Stimulated activated CD8-positive, alpha-beta memory T cell treated with anti-CD3 and anti-CD28 coated beads, Interleukin-4, amount 100 ng/mL, for 48 hours (primary cell): Measurements from ENCODE around the gene SLC43A1.

Experiments used
- DNase-seq: peaks from one replicate; pipeline ENCODE4 v3.0.0-alpha.2; 2020

SLC43A1 gene

DNA sequence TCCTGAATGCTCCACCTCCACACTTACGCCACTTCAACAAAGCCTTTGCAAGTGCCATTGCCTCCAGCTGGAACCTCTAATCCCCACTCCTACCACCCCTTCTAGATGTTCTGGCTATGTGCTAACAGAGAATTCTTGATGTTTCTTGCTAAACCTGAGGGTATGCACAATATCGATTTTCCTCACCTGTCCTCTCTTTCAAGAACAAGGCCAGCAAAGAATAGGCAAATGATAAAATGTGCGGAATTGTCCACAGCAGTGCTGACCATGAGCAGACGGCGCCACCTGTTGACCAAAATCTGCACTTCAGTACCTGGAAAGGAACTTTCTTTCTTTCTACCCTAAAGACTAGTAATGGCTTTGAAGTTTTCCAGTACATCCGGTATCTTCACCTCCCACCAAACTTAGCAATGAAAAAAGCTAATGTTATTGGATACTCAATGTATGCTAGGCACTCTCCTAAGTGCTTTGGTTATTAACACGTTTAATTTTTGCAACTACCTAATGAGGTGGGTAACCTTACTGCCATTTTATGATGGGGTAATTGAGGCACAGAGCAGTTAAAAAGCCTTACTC, 11.6 kb upstream of the SLC43A1 start:
- peak; percentile 91 for DNase-seq

DNA sequence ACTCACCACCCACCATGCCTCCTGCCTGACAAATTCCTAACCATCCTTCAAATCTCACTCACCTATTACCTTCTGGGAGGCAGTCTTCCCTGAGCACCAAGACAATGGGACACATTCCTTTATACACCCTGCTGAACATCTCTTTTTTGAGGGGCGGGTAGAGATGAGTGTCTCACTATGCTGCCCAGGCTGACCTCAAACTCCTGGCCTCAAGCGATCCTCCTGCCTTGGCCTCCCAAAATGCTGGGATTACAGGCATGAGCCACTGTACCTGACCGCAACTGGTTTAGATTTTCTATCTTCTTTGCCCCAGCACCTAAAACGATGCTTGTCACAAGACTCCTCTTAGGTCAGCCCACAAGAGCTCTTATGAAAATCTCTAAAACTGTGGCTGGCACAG, 7.9 kb upstream of the SLC43A1 start:
- DNase-seq: no peak

- DNase-seq: no peak
Measured at GRCh38 chr11:57521116-57521515, 5.6 kb upstream of the SLC43A1 start.

GRCh38 chr11:57516061-57516443, 550 bp upstream of the SLC43A1 start:
- no peak for DNase-seq

GRCh38 chr11:57514538-57515331, 767 bp downstream of the SLC43A1 start:
- peak; percentile 73 for DNase-seq

- DNase-seq: peak; percentile 54
Measured at GRCh38 chr11:57513911-57514537, 1.5 kb downstream of the SLC43A1 start.

DNA sequence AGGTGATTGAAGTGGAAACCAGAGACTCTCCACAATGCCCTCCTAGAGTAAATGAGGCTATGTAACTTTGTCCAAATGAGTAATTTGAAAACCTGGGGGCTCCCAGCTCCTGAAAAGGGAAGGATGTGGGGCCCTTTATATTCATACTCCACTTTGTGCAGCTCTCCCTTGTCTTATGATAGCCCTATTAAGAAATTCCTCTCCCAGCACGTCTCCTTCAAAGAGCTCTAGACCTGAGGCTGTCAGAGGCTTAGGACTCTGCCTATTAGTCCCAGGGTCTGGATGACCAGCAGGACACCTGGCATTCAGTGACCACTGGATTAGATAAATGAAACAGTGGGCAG, 2.1 kb downstream of the SLC43A1 start:
- DNase-seq: no peak

GRCh38 chr11:57512646-57513451, 2.7 kb downstream of the SLC43A1 start:
- no peak for DNase-seq

DNA sequence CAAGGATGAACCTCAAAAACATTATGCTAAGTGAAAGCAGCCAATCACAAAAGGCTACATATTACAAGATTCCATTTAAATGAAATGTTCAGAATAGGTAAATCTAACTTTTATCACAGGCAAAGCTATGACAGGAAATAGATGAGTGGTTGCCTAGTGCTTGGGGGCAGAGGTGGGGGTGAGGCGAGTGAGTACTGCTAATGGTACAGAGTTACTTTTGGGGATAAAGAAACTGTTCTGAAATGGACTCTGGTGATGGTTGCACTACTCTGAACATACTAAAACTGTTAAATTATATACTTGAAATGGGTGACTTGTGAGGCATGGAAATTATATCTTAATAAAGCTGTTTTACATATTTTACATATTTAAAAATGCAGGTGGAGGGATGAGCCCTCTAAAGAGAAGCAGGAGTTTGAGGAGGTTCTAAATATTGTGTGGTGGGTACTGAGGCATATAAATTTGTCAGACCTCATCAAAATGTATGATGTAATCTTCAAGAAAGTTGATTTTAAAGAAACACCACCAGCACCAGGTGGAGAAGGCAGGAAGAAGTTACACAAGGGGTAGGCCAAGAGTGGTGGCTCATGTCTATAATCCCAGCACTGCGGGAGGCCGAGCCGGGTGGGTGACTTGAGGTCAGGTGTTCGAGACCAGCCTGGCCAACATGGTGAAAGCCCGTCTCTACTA, 3.6 kb downstream of the SLC43A1 start:
- no peak for DNase-seq

- DNase-seq: no peak
Measured at GRCh38 chr11:57508341-57509170, 6.9 kb downstream of the SLC43A1 start.

DNA sequence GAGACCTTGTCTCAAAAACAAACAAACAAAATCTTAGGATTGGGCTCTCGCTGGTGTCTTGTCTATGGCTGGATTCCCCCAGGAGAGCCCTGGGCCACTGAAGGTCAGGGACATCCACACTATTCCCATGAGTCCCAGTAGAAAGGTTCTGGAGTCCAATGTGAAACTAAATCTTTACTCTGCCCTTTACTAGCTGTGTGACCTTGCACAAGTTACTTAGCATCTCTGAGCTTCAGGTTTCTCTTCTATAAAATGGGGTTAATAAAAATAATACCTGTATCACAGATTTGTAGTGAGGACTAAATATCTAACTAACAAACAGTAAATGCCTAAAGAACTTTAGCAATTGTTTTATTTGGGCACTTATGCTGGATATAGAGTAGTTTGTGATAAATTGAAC, 9.0 kb downstream of the SLC43A1 start:
- DNase-seq: no peak

GRCh38 chr11:57504511-57504910, 11.0 kb downstream of the SLC43A1 start:
- DNase-seq: no peak

GRCh38 chr11:57502870-57503269, 12.6 kb downstream of the SLC43A1 start:
- no peak for DNase-seq

DNA sequence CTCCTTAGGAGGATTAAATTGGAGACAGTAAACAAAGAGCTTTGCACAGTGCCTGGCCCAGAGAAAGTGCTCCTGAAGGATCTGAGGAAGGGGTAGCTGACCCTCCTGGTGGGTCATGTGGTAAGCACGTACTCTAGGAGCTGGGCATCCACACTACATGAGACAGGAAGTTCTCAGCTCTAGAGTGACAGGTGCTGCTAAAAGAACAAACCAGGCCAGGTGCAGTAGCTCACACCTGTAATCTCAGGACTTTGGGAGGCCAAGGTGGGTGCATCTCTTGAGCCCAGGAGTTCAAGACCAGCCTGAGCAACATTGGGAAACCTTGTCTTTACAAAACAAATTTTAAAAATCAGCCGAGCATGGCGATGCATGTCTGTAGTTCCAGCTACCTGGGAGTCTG, 13.1 kb downstream of the SLC43A1 start:
- DNase-seq: no peak

DNA sequence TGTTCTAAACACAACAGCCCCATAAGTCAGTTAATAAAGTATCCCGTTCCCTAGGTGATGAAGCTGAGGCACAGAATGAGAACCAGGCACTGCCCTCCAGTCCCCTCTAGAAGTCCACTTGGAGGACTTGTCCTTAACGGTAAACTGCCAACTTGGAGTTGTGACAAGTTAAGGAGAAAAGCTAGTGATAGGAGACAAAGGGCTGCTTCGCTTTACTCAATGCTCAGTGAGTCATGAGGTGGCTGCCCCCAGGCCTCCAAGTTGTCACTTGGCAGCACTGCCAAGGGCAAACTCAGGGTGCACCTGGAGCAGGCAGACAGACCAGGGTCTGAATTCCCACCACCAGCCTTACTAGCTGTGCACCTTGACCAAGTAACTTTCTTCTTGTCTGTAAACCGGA, 13.5 kb downstream of the SLC43A1 start:
- no peak for DNase-seq

DNA sequence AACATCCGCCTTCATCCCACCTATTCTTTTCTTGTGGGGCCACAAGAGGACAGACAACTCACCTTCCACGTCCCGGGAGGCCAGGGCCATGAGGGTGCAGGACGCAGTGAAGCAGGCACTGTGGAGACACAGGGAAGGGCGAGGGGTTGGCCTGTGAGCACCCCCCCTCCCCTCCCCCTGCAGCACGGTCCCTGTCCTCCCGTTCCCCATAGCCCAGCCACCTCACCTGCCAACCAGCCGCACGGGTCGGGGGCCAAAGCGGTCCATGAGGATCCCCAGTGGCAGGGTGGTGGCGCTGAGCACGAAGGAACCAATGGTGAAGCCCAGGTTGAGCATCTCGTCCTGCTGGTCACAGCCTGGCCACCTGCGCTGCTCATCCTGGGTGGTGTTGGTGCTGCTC, 14.6 kb downstream of the SLC43A1 start:
- DNase-seq: no peak

DNA sequence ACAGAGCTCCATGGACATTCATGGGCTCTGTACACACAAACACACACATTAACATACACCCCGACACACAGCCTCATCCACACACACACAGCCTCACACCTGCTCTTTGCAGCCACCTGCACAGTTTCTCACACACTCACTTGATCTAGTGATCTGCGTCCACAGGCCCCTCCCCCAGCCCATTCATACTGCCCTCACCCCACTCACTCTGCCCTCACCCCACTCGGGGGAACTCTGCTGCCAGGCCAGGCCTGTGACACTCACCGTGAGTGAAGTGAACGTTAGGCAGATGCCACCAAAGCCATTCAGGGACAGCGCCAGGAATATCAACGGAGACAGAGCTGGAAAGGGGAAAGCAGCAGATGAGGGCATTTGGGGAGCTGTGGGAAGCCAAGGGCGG, 15.0 kb downstream of the SLC43A1 start:
- DNase-seq: no peak

DNA sequence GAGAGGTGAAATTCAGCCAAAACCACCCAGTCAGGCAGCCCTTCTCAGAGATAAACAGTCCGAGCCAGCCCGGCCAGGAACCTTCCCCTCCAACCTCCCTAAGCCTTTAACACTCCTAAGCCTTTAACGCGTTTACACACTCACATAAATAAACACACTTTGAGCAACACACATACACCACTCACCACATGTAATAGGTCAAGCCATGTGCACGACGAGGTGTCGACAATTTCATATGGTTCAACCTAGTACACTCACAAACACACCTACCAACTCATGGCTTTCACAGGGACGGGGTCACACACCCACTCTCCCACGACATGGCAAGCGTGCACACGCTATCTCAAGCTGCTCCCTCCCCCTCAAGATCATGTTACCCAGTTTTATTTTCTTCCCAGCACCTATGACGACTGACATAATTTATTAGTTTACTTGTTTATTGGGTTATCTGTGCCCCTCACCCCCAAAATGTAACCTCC, 15.5 kb downstream of the SLC43A1 start:
- DNase-seq: no peak

DNA sequence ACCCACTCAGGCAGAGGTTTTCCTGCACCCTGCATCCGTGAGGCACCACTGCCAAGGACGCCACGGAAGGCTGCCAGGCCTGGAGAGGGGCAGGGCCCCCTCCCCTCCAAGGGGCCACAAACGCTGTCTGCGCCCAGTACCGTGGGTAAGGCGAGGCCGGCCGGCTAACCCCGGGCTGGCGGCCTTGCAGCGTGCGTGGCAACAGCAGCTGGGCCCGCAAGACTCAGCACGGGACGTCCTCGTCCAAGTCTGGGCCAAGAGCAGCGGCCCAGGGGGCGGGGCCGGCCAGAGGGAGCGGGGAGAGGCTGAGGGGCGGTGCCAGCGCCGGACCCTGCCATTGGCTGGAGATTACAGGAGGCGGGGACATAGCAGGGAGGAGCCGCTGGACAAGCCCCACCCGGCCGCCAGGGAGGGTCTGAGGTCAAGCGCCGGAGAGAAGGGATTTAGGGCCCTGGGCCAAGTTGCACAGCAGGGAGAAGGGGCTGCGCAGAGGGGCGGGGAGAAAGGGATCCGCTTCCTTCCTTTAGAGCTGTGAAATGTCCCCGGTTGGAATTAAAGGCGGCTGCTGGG, 16.0 kb downstream of the SLC43A1 start:
- peak; percentile 74 for DNase-seq

DNA sequence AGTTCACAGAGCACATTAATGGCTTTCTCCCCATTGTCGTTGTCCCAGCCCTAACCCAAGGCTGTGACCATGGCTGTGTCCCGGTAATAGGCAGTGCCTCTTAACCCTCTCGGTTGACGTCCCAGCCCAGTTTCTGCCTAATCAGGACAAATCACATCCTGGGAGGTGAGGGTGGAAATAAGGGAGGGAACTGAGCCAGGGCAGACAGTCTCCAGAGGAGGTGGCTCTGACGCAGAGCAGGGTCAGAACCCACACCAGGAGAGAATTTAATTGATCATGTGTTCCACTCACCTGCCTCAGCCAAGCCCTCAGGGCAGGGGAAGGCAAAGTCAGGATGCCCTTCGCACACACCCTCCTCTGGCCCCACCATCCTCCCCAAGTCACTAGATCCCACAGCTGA, 17.0 kb downstream of the SLC43A1 start:
- DNase-seq: no peak
